HG03521 (cell line): ENCODE data around the gene NCKAP5.

Experiments used
- ATAC-seq: cut with Tn5 transposase; IDR thresholded peaks from one replicate; pipeline ENCODE4 v1.9.1; 2021; ENCODE audit warnings: mild to moderate bottlenecking, moderate library complexity; ENCODE audit not compliant: unreplicated experiment

The NCKAP5 gene

GRCh38 chr2:133407341-133407740 lies 160.9 kb downstream of the NCKAP5 start:
- no peak for ATAC-seq

GRCh38 chr2:133405252-133405651 lies 163.0 kb downstream of the NCKAP5 start:
- no peak for ATAC-seq

- no peak for ATAC-seq
These were observed 167.9 kb downstream of the NCKAP5 start for GRCh38 chr2:133400411-133400810.

- ATAC-seq = no peak
These were observed 174.4 kb downstream of the NCKAP5 start for GRCh38 chr2:133393895-133394294.

- no peak for ATAC-seq
These were observed 178.1 kb downstream of the NCKAP5 start for GRCh38 chr2:133390156-133390555.

- ATAC-seq = no peak
These were observed 178.7 kb downstream of the NCKAP5 start for GRCh38 chr2:133389569-133389968.

- no peak for ATAC-seq
These were observed 185.7 kb downstream of the NCKAP5 start for GRCh38 chr2:133382566-133382965.

GRCh38 chr2:133380991-133381390 lies 187.3 kb downstream of the NCKAP5 start:
- no peak for ATAC-seq

GRCh38 chr2:133378928-133379549 lies 189.2 kb downstream of the NCKAP5 start:
- ATAC-seq = no peak

- no peak for ATAC-seq
These were observed 189.9 kb downstream of the NCKAP5 start for GRCh38 chr2:133378386-133378785.

- no peak for ATAC-seq
These were observed 190.7 kb downstream of the NCKAP5 start for GRCh38 chr2:133377599-133377998.

- no peak for ATAC-seq
These were observed 191.2 kb downstream of the NCKAP5 start for GRCh38 chr2:133377021-133377481.

GRCh38 chr2:133374781-133375180 lies 193.5 kb downstream of the NCKAP5 start:
- ATAC-seq = no peak

GRCh38 chr2:133371286-133371685 lies 197.0 kb downstream of the NCKAP5 start:
- no peak for ATAC-seq

GRCh38 chr2:133369901-133370658 lies 198.2 kb downstream of the NCKAP5 start:
- no peak for ATAC-seq

GRCh38 chr2:133365117-133365516 lies 203.1 kb downstream of the NCKAP5 start:
- no peak for ATAC-seq

GRCh38 chr2:133364636-133365035 lies 203.6 kb downstream of the NCKAP5 start:
- no peak for ATAC-seq

GRCh38 chr2:133363884-133364283 lies 204.4 kb downstream of the NCKAP5 start:
- no peak for ATAC-seq

GRCh38 chr2:133362061-133362476 lies 206.2 kb downstream of the NCKAP5 start:
- ATAC-seq = no peak

GRCh38 chr2:133360882-133361281 lies 207.4 kb downstream of the NCKAP5 start:
- ATAC-seq = no peak

GRCh38 chr2:133360190-133360589 lies 208.1 kb downstream of the NCKAP5 start:
- ATAC-seq = no peak

- no peak for ATAC-seq
These were observed 215.5 kb downstream of the NCKAP5 start for GRCh38 chr2:133352719-133353118.
